Ramos (cell line): Measurements from ENCODE around the gene ERN2.
"Not testable (repeated sequence)": the region's sequence is repeated elsewhere in the genome, so short reads cannot be mapped to it uniquely, and the experiment has no call there.

Experiments used
- in situ Hi-C: fragments of 300-500 bp; cut with MboI; formaldehyde crosslinking; loops from one replicate; pipeline ENCODE4 v1.14.3; 2022; ENCODE audit warnings: low sequenced_read_pairs; ENCODE audit not compliant: unreplicated experiment

Gene ERN2

DNA sequence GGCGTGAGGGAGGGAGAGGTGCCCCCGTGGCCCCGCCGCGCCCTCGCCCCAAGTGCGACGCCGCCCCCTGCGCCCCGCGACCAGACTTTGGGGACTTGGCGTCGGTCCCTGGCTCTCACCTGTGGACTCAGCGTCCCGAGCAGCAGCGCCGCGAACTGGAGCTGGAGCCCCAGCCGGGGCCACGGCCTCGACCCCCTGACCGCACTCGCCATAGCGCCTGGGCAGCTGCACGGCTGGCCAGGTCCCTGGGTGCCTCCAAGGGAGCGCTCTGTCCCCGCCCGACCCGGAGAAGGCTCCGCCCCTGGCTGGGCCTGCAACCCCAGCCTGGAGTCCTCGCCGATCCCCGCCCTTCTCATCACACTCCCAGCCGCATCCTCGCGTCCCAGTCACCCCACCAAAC is at the start of gene ERN2:
Gene ERN2, minus strand, starts transcription at position 247 of the 400 bp plus-strand sequence. Its CDS starts 35 bp downstream, at position 212.
- in situ Hi-C loops = no loop called here

- in situ Hi-C loops = no loop called here
Observed at GRCh38 chr16:23757937-23758619, 45.1 kb upstream of the ERN2 start.

- in situ Hi-C loops = no loop called here
Observed at GRCh38 chr16:23757116-23757515, 44.1 kb upstream of the ERN2 start.

- in situ Hi-C loops = no loop called here
Observed at GRCh38 chr16:23755484-23755809, 42.4 kb upstream of the ERN2 start.

DNA sequence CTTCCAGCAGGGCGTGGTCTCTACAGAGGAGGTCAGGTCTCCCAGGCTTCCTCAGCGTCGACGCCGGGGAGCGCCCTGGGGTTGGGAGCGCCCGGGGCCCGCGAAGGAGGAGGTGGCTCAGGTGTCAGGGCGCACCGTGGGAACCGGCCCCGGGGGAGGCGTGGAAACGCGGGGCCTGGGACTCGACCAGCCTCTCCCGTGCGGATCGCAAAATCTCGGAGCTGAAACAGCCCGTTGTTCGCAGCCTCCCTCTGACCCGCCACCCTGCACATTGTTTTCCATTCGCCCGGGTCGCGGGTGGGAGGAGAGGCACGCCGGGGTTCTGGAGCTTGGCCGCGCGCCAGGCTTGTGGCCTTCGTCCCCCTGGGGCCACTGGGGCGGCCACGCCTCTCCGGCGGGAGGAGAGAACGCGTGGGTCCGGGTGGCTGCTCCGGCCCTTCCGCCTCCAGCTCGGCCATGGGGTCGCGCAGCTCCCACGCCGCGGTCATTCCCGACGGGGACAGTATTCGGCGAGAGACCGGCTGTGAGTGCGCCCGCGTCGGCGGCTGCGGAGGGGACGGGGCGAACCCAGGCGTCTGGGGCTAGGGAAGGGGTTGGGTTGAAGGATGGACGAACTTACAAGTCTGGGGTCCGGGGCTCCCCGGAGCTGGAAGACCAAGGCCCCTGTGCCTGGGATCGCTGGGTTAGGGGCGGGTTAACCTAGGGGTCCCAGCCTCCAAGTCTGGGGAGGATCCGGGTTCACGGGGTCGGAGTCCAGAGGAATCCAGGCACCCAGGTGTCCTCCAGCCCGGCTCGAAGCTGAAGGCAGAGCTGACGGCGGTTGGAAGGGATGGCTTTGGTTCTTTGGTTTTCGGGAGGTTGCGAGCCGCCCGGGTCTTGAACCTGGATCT is 41.8 kb upstream of the ERN2 start, which contains the start of gene CHP2:
Gene CHP2, plus strand, starts transcription at position 433 of the 890 bp plus-strand sequence. Its CDS starts 24 bp downstream, at position 457.
- in situ Hi-C loops = no loop called here

GRCh38 chr16:23753908-23754593 is 41.0 kb upstream of the ERN2 start:
- in situ Hi-C loops = no loop called here

- in situ Hi-C loops = not testable (repeated sequence)
Observed at GRCh38 chr16:23751053-23751452, 38.0 kb upstream of the ERN2 start.

DNA sequence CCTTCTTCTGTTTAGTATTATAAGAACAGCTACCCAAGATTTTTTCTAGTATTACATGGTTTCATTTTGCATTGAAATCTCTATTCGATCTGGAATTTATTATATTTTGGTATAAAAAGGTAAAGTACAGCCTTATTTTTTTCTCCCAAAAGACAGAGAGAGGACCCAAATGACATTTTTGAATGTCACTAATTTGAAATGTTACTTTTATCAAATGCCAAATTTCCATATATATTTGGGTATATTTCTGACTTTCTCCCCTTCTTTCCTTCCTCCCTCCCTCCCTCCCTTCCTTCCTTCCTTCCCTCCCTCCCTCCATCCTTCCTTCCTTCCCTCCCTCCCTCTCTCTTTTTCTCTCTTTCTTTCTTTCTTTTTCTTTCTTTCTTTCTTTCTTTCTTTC is 35.6 kb upstream of the ERN2 start:
- in situ Hi-C loops = no loop called here

DNA sequence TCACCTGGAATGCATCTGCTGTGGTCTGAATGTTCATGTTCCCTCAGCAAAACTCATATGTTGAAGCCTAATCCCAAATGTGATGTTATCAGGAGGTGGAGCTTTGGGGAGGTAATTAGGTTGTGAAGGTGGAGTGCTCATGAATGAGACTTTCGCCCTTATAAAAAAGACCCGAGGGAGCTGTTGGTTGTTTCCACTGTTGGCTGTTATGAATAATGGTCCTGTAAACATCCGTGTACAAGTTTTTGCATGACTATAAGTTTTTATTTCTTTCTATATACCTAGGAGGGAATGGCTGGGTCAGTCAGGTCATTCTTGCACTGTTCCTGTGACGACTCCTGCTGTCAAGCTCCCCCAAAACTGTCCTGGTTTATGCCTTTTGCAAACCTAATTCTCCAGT is 32.2 kb upstream of the ERN2 start:
- in situ Hi-C loops = no loop called here

- in situ Hi-C loops = no loop called here
Observed at GRCh38 chr16:23742766-23743165, 29.7 kb upstream of the ERN2 start.

DNA sequence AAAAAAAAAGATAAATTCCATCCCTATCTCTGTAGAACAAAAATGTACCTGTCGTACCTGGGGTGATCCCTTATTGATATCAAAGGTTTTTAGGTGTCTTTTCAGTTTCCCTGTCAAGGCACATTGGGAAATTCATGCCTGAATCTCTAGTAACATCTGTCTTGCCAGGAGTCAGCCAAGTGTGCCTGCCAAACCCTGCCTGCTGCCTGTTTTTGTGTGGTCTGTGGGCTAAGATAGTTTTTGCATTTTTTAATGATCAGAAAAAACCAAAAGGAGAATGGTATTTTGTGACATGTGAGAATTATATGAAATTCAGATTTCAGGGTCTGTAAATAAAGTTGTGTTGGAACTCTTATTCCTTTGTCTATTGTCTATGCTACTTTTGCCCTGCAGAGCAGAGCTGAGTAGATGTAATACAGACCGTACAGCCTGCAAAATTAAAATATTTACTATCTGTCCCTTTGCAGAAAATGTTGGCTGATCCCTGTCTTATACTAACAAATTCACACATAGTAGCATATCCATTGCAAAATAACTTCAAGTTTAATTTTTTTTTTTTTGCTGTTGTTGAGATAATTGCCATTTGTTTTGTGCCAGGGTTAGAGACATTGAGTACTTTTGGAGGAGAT is 28.8 kb upstream of the ERN2 start:
- in situ Hi-C loops = no loop called here

GRCh38 chr16:23739516-23739915 is 26.5 kb upstream of the ERN2 start:
- in situ Hi-C loops = no loop called here

GRCh38 chr16:23737423-23738028 is 24.5 kb upstream of the ERN2 start:
- in situ Hi-C loops = not testable (repeated sequence)

DNA sequence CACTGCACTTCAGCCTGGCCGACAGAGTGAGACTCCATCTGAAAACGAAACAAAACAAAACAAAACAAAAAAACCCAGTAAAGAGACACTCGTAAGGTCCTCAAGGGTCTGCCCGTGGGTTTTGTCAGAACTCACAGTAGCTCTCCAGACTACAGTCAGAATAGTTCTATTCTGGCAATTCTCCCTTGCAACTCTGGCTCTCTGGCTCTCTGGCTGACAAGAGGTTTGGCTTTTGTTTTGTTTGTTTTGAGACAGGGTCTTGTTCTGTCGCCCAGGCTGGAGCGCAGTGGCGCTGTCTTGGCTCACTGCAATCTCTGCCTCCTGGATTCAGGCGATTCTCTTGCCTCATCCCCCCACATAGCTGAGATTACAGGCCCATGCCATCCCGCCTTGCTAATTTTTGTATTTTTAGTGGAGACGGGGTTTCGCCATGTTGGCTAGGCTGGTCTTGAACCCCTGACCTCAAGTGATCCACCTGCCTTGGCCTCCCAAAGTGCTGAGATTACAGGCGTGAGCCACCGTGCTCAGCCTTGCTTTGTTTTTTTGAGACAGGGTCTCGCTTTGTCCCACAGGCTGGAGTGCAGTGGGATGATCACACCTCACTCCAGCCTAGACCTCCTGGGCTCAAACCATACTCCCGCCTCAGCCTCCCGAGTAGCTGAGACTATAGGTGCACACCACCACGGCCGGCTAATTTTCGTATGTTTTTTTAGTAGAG is 21.3 kb upstream of the ERN2 start:
- in situ Hi-C loops = no loop called here

DNA sequence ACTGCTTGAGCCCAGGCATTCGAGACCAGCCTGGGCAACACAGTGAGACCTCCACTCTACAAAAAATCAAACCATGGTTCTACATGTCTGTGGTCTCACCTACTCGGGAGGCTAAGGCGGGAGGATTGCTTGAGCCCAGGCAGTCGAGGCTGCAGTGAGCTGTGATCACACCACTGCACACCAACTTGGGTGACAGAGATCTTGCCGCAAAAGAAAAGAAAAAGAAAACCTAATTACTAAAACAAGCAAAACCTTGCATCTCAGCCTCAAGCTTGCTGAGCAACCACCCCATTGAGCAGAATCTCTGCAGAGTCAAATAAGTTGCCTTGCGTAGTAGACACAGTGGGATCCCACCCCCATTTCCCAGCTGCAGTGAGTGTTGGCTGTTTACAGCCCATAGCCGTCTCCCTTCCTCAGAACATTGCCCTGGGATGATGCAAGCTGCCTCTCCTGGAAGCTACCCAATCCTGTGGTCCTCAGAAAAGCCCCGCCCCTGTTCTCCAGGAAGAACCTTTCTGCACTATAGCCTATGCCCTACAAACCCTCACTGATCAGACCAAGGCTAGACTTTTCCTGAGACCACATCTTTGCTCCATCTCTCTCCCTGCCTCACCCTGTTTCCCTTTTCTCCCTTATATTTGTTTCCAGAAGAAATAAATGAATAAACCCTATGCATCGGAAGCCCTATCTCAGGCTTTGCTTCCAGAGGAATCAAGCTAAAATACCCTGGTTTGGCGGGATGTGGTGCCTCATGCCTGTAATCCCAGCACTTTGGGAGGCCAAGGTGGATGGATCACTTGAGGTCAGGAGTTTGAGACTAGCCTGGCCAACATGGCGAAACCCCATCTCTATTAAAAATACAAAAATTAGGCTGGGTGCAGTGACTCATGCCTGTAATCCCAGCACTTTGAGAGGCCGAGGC is 16.7 kb upstream of the ERN2 start:
- in situ Hi-C loops = no loop called here

DNA sequence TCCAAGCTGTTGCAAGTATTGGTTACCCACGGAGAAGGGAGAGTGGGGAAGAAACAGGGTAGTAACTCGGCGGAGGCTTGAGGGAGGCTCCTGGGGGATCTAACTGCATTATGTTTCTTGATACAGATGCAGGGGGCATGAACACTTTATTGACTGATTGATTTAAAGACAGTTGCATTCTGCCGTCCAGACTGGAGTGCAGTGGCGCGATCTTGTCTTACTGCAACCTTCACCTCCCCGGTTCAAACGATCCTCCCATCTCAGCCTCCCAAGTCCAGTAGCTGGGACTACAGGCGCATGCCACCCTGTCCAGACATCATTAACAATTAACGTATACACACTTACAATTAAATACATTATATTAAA is 15.1 kb upstream of the ERN2 start:
- in situ Hi-C loops = no loop called here

GRCh38 chr16:23726710-23727109 is 13.7 kb upstream of the ERN2 start:
- in situ Hi-C loops = no loop called here

- in situ Hi-C loops = no loop called here
Observed at GRCh38 chr16:23724785-23725131, 11.7 kb upstream of the ERN2 start.
